ENCODE results near the gene LIN9.
"Not testable (repeated sequence)": the region's sequence is repeated elsewhere in the genome, so short reads cannot be mapped to it uniquely, and the experiment has no call there.

LIN9 gene

DNA sequence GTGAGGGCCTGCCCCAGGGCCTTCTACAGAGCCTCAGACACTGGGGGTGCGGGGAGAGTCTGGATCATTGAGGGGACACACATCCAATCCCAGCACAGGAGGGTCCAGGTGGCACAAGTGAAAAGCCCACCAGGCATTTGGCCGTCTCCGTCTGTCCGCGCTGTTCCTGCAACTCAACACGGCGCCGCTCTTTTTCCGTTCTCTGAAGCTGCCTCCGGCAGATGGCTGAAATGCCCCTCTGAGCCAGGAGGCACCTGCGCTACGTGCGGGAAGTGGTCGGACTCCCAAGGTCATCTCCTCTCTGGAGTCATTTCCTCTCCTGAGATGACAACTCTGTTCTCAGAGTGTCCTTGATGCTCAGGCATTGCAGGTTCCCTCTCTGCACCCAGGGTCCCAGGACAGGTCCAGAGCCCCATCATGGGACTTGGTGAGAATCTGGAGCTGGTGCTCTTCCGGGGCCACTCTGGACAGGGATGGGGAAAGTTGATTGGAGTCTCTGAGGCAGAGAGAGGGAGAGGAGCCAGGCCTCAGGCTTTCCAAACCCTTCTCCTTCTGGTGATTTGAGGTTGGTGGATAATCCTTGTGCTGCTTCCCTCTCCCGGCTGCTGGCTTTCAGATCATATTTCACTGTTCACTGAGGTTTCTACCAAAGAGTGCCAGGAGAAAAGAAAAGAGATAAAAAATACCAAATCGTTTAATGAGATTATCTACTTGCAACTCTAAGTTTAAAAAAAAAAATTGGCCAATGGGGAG lies 99.5 kb downstream of the LIN9 start:
- TF ChIP-seq, protein P1, sequence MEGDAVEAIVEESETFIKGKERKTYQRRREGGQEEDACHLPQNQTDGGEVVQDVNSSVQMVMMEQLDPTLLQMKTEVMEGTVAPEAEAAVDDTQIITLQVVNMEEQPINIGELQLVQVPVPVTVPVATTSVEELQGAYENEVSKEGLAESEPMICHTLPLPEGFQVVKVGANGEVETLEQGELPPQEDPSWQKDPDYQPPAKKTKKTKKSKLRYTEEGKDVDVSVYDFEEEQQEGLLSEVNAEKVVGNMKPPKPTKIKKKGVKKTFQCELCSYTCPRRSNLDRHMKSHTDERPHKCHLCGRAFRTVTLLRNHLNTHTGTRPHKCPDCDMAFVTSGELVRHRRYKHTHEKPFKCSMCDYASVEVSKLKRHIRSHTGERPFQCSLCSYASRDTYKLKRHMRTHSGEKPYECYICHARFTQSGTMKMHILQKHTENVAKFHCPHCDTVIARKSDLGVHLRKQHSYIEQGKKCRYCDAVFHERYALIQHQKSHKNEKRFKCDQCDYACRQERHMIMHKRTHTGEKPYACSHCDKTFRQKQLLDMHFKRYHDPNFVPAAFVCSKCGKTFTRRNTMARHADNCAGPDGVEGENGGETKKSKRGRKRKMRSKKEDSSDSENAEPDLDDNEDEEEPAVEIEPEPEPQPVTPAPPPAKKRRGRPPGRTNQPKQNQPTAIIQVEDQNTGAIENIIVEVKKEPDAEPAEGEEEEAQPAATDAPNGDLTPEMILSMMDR (IDR thresholded peaks at IDR 0.05; ENCODE audit: unreplicated experiment in 3 of 3): no peak
- no peak overlapping the region for H3K4me3 Mint-ChIP-seq
- no peaks in the 10 kb centered on the region for H3K36me3 Mint-ChIP-seq (ENCODE audit: low read depth)
- peaks cover 10% of the 10 kb centered on the region for H3K4me1 Mint-ChIP-seq
- no peak overlapping the region for H3K27ac Mint-ChIP-seq
- no peaks in the 10 kb centered on the region for H3K9me3 Mint-ChIP-seq
- H3K27me3 Mint-ChIP-seq (ENCODE audit: low read depth): peaks cover 4% of the 10 kb centered on the region

DNA sequence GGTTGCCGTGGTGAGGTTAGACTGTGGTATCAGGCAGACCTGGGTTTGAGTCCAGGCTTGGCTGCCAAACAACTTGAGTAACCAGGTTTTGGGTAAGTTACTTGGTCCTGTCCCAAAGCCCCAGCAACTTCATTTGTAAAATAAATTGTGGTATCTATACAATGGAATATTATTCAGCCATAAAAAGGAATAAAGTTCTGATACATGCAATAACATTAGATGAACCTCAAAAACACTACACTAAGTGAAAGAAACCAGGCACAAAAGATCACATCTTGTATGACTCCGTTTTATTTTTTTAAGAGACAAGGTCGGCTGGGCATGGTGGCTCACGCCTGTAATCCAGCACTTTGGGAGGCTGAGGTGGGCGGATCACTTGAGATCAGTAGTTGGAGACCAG lies 101.9 kb downstream of the LIN9 start:
- H3K9me3 Mint-ChIP-seq: no peaks in the 10 kb centered on the region
- TF ChIP-seq, protein P1 (IDR thresholded peaks at IDR 0.05; ENCODE audit: unreplicated experiment in 3 of 3): no peak
- H3K27ac Mint-ChIP-seq: no peak overlapping the region
- H3K36me3 Mint-ChIP-seq (ENCODE audit: low read depth): no peaks in the 10 kb centered on the region
- peaks cover 4% of the 10 kb centered on the region for H3K27me3 Mint-ChIP-seq (ENCODE audit: low read depth)
- H3K4me3 Mint-ChIP-seq: no peak overlapping the region
- peaks cover 10% of the 10 kb centered on the region for H3K4me1 Mint-ChIP-seq

DNA sequence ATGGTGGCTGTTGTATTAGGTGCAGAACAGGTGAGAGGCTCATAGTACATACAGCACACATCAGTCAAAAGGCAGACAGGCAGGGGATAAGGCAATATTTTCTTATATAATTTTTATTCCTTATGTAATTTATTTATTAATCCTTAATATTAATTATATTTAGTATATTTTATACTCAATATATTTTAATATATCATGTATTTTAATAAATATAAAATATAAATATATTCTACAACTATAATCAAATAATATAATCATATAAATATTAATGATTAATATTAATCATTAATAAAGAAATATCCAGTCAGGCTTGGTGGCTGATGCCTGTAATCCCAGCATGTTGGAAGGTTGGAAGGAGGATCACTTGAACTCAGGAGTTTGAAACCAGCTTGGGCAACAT lies 104.8 kb downstream of the LIN9 start:
- no peak overlapping the region for H3K4me3 Mint-ChIP-seq
- peaks cover 1% of the 10 kb centered on the region for H3K4me1 Mint-ChIP-seq
- no peaks in the 10 kb centered on the region for H3K36me3 Mint-ChIP-seq (ENCODE audit: low read depth)
- no peaks in the 10 kb centered on the region for H3K9me3 Mint-ChIP-seq
- no peak overlapping the region for H3K27ac Mint-ChIP-seq
- H3K27me3 Mint-ChIP-seq (ENCODE audit: low read depth): peaks cover 10% of the 10 kb centered on the region
- TF ChIP-seq, protein P1 (IDR thresholded peaks at IDR 0.05; ENCODE audit: unreplicated experiment in 3 of 3): no peak

DNA sequence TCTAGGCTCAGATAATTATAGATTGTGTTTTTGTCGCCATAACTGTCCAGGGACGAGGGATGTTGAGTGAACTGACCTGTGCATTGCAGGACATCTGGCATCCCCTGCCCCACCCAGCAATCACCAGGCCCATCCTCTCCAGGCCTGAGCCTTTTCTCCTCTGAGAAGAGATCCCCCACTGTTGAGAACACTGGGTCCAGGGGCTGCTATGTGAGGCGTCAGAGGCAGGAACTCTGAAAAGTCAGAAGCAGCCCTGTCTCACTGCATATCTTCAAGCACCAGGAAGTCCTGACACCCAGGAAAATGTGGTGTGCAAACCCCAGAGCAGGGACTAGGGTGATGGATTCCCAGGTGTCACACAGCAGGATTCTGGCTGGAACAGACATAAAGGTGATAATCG lies 105.3 kb downstream of the LIN9 start:
- H3K27me3 Mint-ChIP-seq (ENCODE audit: low read depth): peaks cover 10% of the 10 kb centered on the region
- H3K9me3 Mint-ChIP-seq: no peaks in the 10 kb centered on the region
- no peaks in the 10 kb centered on the region for H3K36me3 Mint-ChIP-seq (ENCODE audit: low read depth)
- H3K4me3 Mint-ChIP-seq: no peak overlapping the region
- TF ChIP-seq, protein P1 (IDR thresholded peaks at IDR 0.05; ENCODE audit: unreplicated experiment in 3 of 3): no peak
- H3K4me1 Mint-ChIP-seq: no peaks in the 10 kb centered on the region
- H3K27ac Mint-ChIP-seq: no peak overlapping the region

DNA sequence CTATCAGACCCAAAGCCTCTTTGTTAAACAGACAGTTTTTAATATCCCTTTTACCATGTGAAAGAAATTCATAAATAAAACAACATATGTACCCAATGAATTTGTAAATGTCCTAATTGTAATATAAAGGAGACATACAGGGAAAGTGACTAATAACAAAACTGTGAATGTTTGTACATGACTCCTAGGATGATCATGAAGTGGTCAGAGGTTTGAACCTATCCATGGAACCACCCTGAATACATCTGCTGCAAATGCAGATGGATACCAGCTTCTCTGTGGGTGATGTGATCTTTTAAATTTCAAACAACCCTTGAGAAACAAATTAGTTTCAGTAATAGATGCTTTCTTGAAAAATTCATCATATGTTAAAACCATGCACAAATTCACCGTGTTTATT lies 105.7 kb downstream of the LIN9 start:
- Mint-ChIP-seq H3K36me3 (ENCODE audit: low read depth) (no peaks in the 10 kb centered on the region), H3K9me3 (no peaks in the 10 kb centered on the region), H3K4me3 (no peak overlapping the region), H3K27me3 (ENCODE audit: low read depth) (peaks cover 10% of the 10 kb centered on the region), H3K27ac (no peak overlapping the region), H3K4me1 (no peaks in the 10 kb centered on the region)
- TF ChIP-seq, protein P1 (IDR thresholded peaks at IDR 0.05; ENCODE audit: unreplicated experiment in 3 of 3): no peak

DNA sequence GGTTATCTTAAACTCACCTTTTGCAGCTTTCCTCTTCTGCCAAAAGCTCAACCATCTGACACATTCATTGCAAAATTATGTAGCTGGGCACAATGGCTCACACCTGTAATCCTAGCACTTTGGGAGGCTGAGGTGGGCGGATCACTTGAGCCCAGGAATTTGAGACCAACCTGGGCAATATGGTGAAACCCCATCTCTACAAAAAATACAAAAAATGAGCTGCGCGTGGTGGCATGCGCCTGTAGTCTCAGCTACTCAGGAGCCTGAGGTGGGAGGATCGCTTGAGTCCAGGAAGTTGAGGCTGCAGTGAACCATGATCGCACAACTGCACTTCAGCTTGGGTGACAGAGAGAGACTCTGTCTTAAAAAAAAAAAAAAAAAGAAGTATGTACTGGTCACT lies 106.3 kb downstream of the LIN9 start:
- H3K9me3 Mint-ChIP-seq; H3K36me3 Mint-ChIP-seq (ENCODE audit: low read depth); H3K4me1 Mint-ChIP-seq; H3K27ac Mint-ChIP-seq; H3K4me3 Mint-ChIP-seq: not testable (repeated sequence)
- peaks cover 15% of the 10 kb centered on the region for H3K27me3 Mint-ChIP-seq (ENCODE audit: low read depth)

Data from nephron (organoid).